OCI-LY1 (cell line): ENCODE measurements around the gene LHX6.

Experiments used
- H2AFZ ChIP-seq: fragments of 200-600 bp; sonication (generic), shearing (Covaris generic); 2 replicates; pipeline ENCODE4 v1.6.0; 2014; ENCODE audit warnings: antibody characterized with exemption, mild to moderate bottlenecking, low read length
- H3F3A ChIP-seq: fragments of 200-600 bp; sonication (generic), shearing (Covaris generic); 2 replicates; pipeline ENCODE4 v1.6.0; 2014; ENCODE audit warnings: mild to moderate bottlenecking, antibody characterized with exemption, low read length, moderate library complexity; ENCODE audit not compliant: insufficient read depth
- H3K27ac ChIP-seq: fragments of 200-600 bp; sonication (generic); 2 replicates; pipeline ENCODE4 v1.5.1; 2014; ENCODE audit warnings: low read length, mixed run types, mild to moderate bottlenecking, low read depth; ENCODE audit not compliant: poor library complexity, severe bottlenecking
- H3K27me3 ChIP-seq: fragments of 200-600 bp; sonication (generic); 2 replicates; pipeline ENCODE4 v1.6.0; 2014; ENCODE audit warnings: antibody characterized with exemption, mild to moderate bottlenecking, low read length, moderate library complexity; ENCODE audit not compliant: insufficient read depth
- H3K36me3 ChIP-seq: fragments of 200-600 bp; sonication (generic); 2 replicates; pipeline ENCODE4 v1.6.1; 2014; ENCODE audit warnings: mild to moderate bottlenecking, antibody characterized with exemption, low read length, moderate library complexity, mixed read lengths; ENCODE audit not compliant: insufficient read depth
- H3K4me1 ChIP-seq: fragments of 200-600 bp; sonication (generic); 2 replicates; pipeline ENCODE4 v1.5.1; 2014; ENCODE audit warnings: mild to moderate bottlenecking, low read length, moderate library complexity; ENCODE audit not compliant: insufficient read depth, severe bottlenecking
- H3K4me2 ChIP-seq: fragments of 200-600 bp; sonication (generic), shearing (Covaris generic); 2 replicates; pipeline ENCODE4 v1.6.1; 2014; ENCODE audit warnings: low read length
- H3K4me3 ChIP-seq: fragments of 200-600 bp; sonication (generic); 2 replicates; pipeline ENCODE4 v1.5.1; 2014; ENCODE audit warnings: low read length, low read depth, mild to moderate bottlenecking, mixed read lengths; ENCODE audit not compliant: poor library complexity, severe bottlenecking
- H3K79me2 ChIP-seq: fragments of 200-600 bp; shearing (Covaris generic); 2 replicates; pipeline ENCODE4 v1.6.1; 2016; ENCODE audit warnings: mixed run types, low read length, mixed read lengths; ENCODE audit not compliant: insufficient read depth
- H3K9ac ChIP-seq: fragments of 200-600 bp; sonication (generic), shearing (Covaris generic); 2 replicates; pipeline ENCODE4 v1.6.1; 2014; ENCODE audit warnings: mild to moderate bottlenecking, low read length, mixed read lengths
- H3K9me2 ChIP-seq: fragments of 200-600 bp; sonication (generic), shearing (Covaris generic); 2 replicates; pipeline ENCODE4 v1.6.1; 2014; ENCODE audit warnings: low read depth, mild to moderate bottlenecking, low read length, mixed read lengths
- H3K9me3 ChIP-seq: fragments of 200-600 bp; shearing (Covaris generic); 2 replicates; pipeline ENCODE4 v1.6.1; 2014; ENCODE audit warnings: low read length, mixed read lengths
- H4K20me1 ChIP-seq: fragments of 200-600 bp; sonication (generic), shearing (Covaris generic); 2 replicates; pipeline ENCODE4 v1.6.0; 2016; ENCODE audit warnings: mild to moderate bottlenecking, low read length; ENCODE audit not compliant: insufficient read depth
- CTCF ChIP-seq: fragments of 200-600 bp; sonication (generic), shearing (Covaris generic); IDR thresholded peaks from 2 replicates; pipeline ENCODE4 v1.5.1; 2017; ENCODE audit warnings: mild to moderate bottlenecking, antibody characterized with exemption, low read length, moderate library complexity, mixed read lengths
- EZH2 ChIP-seq: fragments of 200-600 bp; sonication (generic), shearing (Covaris generic); IDR thresholded peaks from 2 replicates; pipeline ENCODE4 v1.8.0; 2017; ENCODE audit warnings: borderline replicate concordance, mixed run types, mild to moderate bottlenecking, antibody characterized with exemption, low read length, moderate library complexity, mixed read lengths

The LHX6 gene

GRCh38 chr9:122195875-122196274, 32.9 kb downstream of the LHX6 start:
- no peaks in the 10 kb centered on the region for H3K36me3 ChIP-seq
- H3K4me3 ChIP-seq, result no peak overlapping the region
- no peak overlapping the region for H3K4me2 ChIP-seq
- H4K20me1 ChIP-seq, result no peaks in the 10 kb centered on the region
- no peaks in the 10 kb centered on the region for H3K4me1 ChIP-seq
- no peak overlapping the region for H3K27ac ChIP-seq
- no peak overlapping the region for H3K9ac ChIP-seq
- TF ChIP-seq EZH2 (no peak), CTCF (no peak)
- no peaks in the 10 kb centered on the region for H3K9me3 ChIP-seq
- H3K27me3 ChIP-seq, result no peaks in the 10 kb centered on the region
- H2AFZ ChIP-seq, result no peak overlapping the region
- no peaks in the 10 kb centered on the region for H3K9me2 ChIP-seq
- no peaks in the 10 kb centered on the region for H3K79me2 ChIP-seq
- no peaks in the 10 kb centered on the region for H3F3A ChIP-seq

- Histone ChIP-seq H2AFZ (no peak overlapping the region), H4K20me1 (no peaks in the 10 kb centered on the region), H3K27me3 (no peaks in the 10 kb centered on the region), H3K79me2 (no peaks in the 10 kb centered on the region), H3K9ac (no peak overlapping the region), H3K4me3 (no peak overlapping the region), H3F3A (no peaks in the 10 kb centered on the region), H3K36me3 (no peaks in the 10 kb centered on the region), H3K27ac (no peak overlapping the region), H3K9me2 (no peaks in the 10 kb centered on the region), H3K9me3 (no peaks in the 10 kb centered on the region), H3K4me2 (no peak overlapping the region), H3K4me1 (no peaks in the 10 kb centered on the region)
- TF ChIP-seq EZH2, result no peak
- TF ChIP-seq CTCF, result no peak
These were observed 35.1 kb downstream of the LHX6 start for GRCh38 chr9:122193651-122194050.

- H4K20me1 ChIP-seq, result no peaks in the 10 kb centered on the region
- H3K4me3 ChIP-seq, result no peak overlapping the region
- H3K27me3 ChIP-seq, result no peaks in the 10 kb centered on the region
- H3K9me2 ChIP-seq, result no peaks in the 10 kb centered on the region
- H3K9ac ChIP-seq, result no peak overlapping the region
- H3K36me3 ChIP-seq, result no peaks in the 10 kb centered on the region
- no peak overlapping the region for H3K27ac ChIP-seq
- H3K4me2 ChIP-seq, result no peak overlapping the region
- H3K4me1 ChIP-seq, result no peaks in the 10 kb centered on the region
- no peak for TF ChIP-seq EZH2
- no peak for TF ChIP-seq CTCF
- no peak overlapping the region for H2AFZ ChIP-seq
- H3F3A ChIP-seq, result no peaks in the 10 kb centered on the region
- no peaks in the 10 kb centered on the region for H3K79me2 ChIP-seq
- H3K9me3 ChIP-seq, result no peaks in the 10 kb centered on the region
These were observed 35.7 kb downstream of the LHX6 start for GRCh38 chr9:122192914-122193525.
